Measurements from ENCODE around the gene PPP1R14C.

The PPP1R14C gene

DNA sequence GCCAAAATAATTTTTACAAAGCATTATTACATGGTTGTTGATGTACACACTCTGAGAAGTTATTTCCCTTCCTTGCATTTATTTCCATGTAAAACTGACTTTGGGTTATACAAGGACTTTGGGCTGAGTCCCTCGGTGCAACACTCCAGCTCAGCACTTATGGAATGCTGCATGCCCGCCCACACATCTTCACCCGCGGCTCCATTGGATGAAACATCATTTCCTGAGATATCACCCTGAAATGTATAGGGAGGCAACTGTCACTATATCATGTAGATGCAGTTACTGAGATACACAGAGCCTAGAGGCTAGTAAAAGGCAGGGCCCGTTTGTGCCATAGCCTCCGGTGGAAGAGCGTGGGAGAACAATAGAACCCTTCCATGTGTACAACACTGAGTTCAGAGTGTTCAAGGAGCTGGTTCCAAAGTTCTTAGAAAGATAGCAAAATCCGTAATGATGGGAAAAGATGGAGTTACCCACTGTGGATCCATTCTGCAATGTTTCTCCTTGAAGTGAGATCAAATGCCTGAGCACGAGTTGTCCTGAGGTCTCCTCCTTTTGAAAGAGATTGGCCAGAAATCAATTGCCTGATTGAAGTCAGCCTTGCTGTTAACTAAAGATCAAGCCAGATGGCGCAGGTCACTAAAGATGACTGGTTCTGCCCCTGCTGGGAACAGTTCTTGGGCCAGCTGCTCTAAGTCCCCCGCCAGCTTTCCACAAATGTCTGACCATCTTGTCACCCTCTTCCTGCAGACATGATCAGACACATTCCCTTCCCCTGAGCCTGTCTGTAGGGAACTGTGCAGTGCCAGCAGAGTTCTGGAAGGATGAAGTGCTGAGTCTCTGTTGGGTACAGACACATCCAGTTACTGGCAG, 125.1 kb downstream of the PPP1R14C start:
- no peaks in the 10 kb centered on the region for H3K9me3 ChIP-seq
- no peak for TF ChIP-seq CTCF (IDR thresholded peaks at IDR 0.05; ENCODE audit: low read depth, low read length)
- no peaks in the 10 kb centered on the region for H3K4me1 ChIP-seq
- DNase-seq = no peak
- H3K36me3 ChIP-seq = no peaks in the 10 kb centered on the region
- H3K4me3 ChIP-seq (ENCODE audit: low read depth, low read length) = no peak overlapping the region
- no peaks in the 10 kb centered on the region for H3K27me3 ChIP-seq

- no peak for DNase-seq
- no peak overlapping the region for H3K4me3 ChIP-seq (ENCODE audit: low read depth, low read length)
- no peaks in the 10 kb centered on the region for H3K9me3 ChIP-seq
- H3K36me3 ChIP-seq = no peaks in the 10 kb centered on the region
- H3K27me3 ChIP-seq = no peaks in the 10 kb centered on the region
- H3K4me1 ChIP-seq = no peaks in the 10 kb centered on the region
- TF ChIP-seq CTCF (IDR thresholded peaks at IDR 0.05; ENCODE audit: low read depth, low read length) = no peak
Observed at GRCh38 chr6:150269130-150269856, 126.4 kb downstream of the PPP1R14C start.

- H3K36me3 ChIP-seq = no peaks in the 10 kb centered on the region
- no peak for TF ChIP-seq CTCF (IDR thresholded peaks at IDR 0.05; ENCODE audit: low read depth, low read length)
- H3K27me3 ChIP-seq = no peaks in the 10 kb centered on the region
- no peak overlapping the region for H3K4me3 ChIP-seq (ENCODE audit: low read depth, low read length)
- no peaks in the 10 kb centered on the region for H3K4me1 ChIP-seq
- H3K9me3 ChIP-seq = no peaks in the 10 kb centered on the region
- no peak for DNase-seq
Observed at GRCh38 chr6:150269857-150270223, 127.0 kb downstream of the PPP1R14C start.

- Histone ChIP-seq H3K36me3 (no peaks in the 10 kb centered on the region), H3K4me3 (ENCODE audit: low read depth, low read length) (no peak overlapping the region), H3K27me3 (no peaks in the 10 kb centered on the region), H3K9me3 (no peaks in the 10 kb centered on the region), H3K4me1 (no peaks in the 10 kb centered on the region)
- DNase-seq = no peak
- TF ChIP-seq CTCF (IDR thresholded peaks at IDR 0.05; ENCODE audit: low read depth, low read length) = no peak
Observed at GRCh38 chr6:150270330-150271052, 127.6 kb downstream of the PPP1R14C start.

GRCh38 chr6:150271172-150271500, 128.3 kb downstream of the PPP1R14C start:
- no peaks in the 10 kb centered on the region for H3K27me3 ChIP-seq
- H3K4me3 ChIP-seq (ENCODE audit: low read depth, low read length) = no peak overlapping the region
- no peak for DNase-seq
- no peaks in the 10 kb centered on the region for H3K9me3 ChIP-seq
- TF ChIP-seq CTCF (IDR thresholded peaks at IDR 0.05; ENCODE audit: low read depth, low read length) = no peak
- no peaks in the 10 kb centered on the region for H3K36me3 ChIP-seq
- no peaks in the 10 kb centered on the region for H3K4me1 ChIP-seq
